NCI-H1417 treated with DMSO at 0.1 percent for 48 hours (cell line): Measurements from ENCODE around the gene MRPS15.

Experiments
- DNase-seq: peaks from one replicate; lab custom pipeline; 2025; lab: John Stamatoyannopoulos, UW

The MRPS15 gene

GRCh38 chr1:36457691-36458090, 6.5 kb downstream of the MRPS15 start:
- no peak for DNase-seq

- DNase-seq: no peak
Observed at GRCh38 chr1:36456391-36456928, 7.7 kb downstream of the MRPS15 start.

GRCh38 chr1:36455386-36455785, 8.8 kb downstream of the MRPS15 start:
- DNase-seq: no peak

GRCh38 chr1:36453600-36454388, 10.4 kb downstream of the MRPS15 start:
- DNase-seq: no peak

- no peak for DNase-seq
Observed at GRCh38 chr1:36453051-36453450, 11.1 kb downstream of the MRPS15 start.

- DNase-seq: no peak
Observed at GRCh38 chr1:36450919-36451305, 13.3 kb downstream of the MRPS15 start.

- peak; percentile 81 for DNase-seq
Observed at GRCh38 chr1:36450270-36450918, 13.8 kb downstream of the MRPS15 start, which contains the start of gene OSCP1. Gene OSCP1, minus strand, starts transcription at chr1:36450451. Its CDS starts 82 bp downstream, at chr1:36450369.

GRCh38 chr1:36448530-36449056, 15.6 kb downstream of the MRPS15 start:
- DNase-seq: no peak

GRCh38 chr1:36447450-36447849, 16.7 kb downstream of the MRPS15 start:
- DNase-seq: no peak

- DNase-seq: no peak
Observed at GRCh38 chr1:36446746-36447145, 17.4 kb downstream of the MRPS15 start.

GRCh38 chr1:36446271-36446670, 17.9 kb downstream of the MRPS15 start:
- no peak for DNase-seq

GRCh38 chr1:36443297-36443696, 20.9 kb downstream of the MRPS15 start:
- no peak for DNase-seq

GRCh38 chr1:36442337-36442736, 21.8 kb downstream of the MRPS15 start:
- DNase-seq: no peak

- DNase-seq: no peak
Observed at GRCh38 chr1:36440646-36441045, 23.5 kb downstream of the MRPS15 start.

GRCh38 chr1:36440044-36440443, 24.1 kb downstream of the MRPS15 start:
- DNase-seq: no peak

GRCh38 chr1:36438715-36439114, 25.5 kb downstream of the MRPS15 start:
- no peak for DNase-seq

- no peak for DNase-seq
Observed at GRCh38 chr1:36436821-36437220, 27.4 kb downstream of the MRPS15 start.

GRCh38 chr1:36433102-36433501, 31.1 kb downstream of the MRPS15 start:
- no peak for DNase-seq

- no peak for DNase-seq
Observed at GRCh38 chr1:36432616-36433015, 31.6 kb downstream of the MRPS15 start.

GRCh38 chr1:36425791-36426190, 38.4 kb downstream of the MRPS15 start:
- no peak for DNase-seq

GRCh38 chr1:36421649-36422048, 42.5 kb downstream of the MRPS15 start:
- DNase-seq: no peak

GRCh38 chr1:36420836-36421317, 43.3 kb downstream of the MRPS15 start:
- peak; percentile 4 for DNase-seq

GRCh38 chr1:36420409-36420808, 43.8 kb downstream of the MRPS15 start:
- DNase-seq: no peak
